ENCODE measurements around the gene TESK1.

TESK1 gene, protein sequence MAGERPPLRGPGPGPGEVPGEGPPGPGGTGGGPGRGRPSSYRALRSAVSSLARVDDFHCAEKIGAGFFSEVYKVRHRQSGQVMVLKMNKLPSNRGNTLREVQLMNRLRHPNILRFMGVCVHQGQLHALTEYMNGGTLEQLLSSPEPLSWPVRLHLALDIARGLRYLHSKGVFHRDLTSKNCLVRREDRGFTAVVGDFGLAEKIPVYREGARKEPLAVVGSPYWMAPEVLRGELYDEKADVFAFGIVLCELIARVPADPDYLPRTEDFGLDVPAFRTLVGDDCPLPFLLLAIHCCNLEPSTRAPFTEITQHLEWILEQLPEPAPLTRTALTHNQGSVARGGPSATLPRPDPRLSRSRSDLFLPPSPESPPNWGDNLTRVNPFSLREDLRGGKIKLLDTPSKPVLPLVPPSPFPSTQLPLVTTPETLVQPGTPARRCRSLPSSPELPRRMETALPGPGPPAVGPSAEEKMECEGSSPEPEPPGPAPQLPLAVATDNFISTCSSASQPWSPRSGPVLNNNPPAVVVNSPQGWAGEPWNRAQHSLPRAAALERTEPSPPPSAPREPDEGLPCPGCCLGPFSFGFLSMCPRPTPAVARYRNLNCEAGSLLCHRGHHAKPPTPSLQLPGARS

GRCh38 chr9:35604578-35605350 is at the start of gene TESK1:
Gene TESK1, plus strand, starts transcription at chr9:35605262. Its CDS starts 358 bp downstream, at chr9:35605620.
- TF ChIP-seq, protein P1, sequence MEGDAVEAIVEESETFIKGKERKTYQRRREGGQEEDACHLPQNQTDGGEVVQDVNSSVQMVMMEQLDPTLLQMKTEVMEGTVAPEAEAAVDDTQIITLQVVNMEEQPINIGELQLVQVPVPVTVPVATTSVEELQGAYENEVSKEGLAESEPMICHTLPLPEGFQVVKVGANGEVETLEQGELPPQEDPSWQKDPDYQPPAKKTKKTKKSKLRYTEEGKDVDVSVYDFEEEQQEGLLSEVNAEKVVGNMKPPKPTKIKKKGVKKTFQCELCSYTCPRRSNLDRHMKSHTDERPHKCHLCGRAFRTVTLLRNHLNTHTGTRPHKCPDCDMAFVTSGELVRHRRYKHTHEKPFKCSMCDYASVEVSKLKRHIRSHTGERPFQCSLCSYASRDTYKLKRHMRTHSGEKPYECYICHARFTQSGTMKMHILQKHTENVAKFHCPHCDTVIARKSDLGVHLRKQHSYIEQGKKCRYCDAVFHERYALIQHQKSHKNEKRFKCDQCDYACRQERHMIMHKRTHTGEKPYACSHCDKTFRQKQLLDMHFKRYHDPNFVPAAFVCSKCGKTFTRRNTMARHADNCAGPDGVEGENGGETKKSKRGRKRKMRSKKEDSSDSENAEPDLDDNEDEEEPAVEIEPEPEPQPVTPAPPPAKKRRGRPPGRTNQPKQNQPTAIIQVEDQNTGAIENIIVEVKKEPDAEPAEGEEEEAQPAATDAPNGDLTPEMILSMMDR (IDR thresholded peaks at IDR 0.05; ENCODE audit: low read depth, low read length), result no peak
- peak; percentile 50 to 62 for DNase-seq (ENCODE audit: low read depth in 2 of 2)
- peak within 1 kb of the TSS; percentile 68 to 69 for H3K4me3 ChIP-seq (replicated peaks in 1 of 2; ENCODE audit: low read depth in 2 of 2, low read length in 2 of 2)

DNA sequence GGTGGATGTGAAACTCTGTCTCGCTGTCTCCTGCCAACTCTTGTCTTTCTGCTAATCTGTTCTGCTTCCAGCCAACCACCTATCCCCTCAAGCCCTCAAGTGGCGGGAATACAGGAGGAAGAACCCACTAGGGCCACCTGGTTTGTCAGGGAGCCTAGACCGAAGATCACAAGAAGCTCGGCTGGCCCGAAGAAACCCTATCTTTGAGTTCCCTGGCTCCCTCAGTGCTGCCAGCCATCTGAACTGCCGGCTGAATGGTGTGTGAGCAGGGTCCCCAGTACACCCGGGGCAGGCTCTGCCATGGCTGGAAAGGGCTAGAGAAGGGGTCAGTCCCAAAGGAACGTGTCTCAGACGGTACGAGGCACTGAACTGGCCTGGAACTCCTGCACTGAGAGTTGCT is 49.2 kb upstream of the TESK1 start:
- DNase-seq (ENCODE audit: low read depth in 2 of 2), result no peak
- TF ChIP-seq, protein P1 (IDR thresholded peaks at IDR 0.05; ENCODE audit: low read depth, low read length), result no peak
- no peak overlapping the region for H3K4me3 ChIP-seq (replicated peaks in 1 of 2; ENCODE audit: low read depth in 2 of 2, low read length in 2 of 2)

- no peak overlapping the region for H3K4me3 ChIP-seq (replicated peaks in 1 of 2; ENCODE audit: low read depth in 2 of 2, low read length in 2 of 2)
- TF ChIP-seq, protein P1 (IDR thresholded peaks at IDR 0.05; ENCODE audit: low read depth, low read length), result no peak
- no peak for DNase-seq (ENCODE audit: low read depth in 2 of 2)
Measured at GRCh38 chr9:35556776-35557175, 48.3 kb upstream of the TESK1 start.

DNA sequence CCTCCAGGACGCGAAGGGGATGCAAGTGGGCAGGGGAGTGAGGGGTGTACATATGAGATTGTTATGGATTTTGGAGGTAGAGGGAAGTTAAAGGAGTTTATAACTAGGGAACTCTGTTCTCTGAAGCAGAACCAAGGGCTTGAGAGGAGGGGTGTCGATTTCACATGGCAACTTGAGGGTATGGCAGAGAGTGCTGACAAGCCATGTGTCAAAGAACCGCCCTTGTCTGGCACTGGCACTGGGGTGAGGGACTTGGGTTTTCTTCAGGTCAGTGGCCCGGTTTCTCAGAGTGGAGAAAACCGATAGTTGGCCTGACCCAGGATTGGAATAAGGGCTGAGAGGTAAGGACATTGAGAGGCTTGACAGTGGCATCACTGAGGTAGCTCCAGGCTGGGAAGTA is 47.7 kb upstream of the TESK1 start:
- no peak for DNase-seq (ENCODE audit: low read depth in 2 of 2)
- no peak overlapping the region for H3K4me3 ChIP-seq (replicated peaks in 1 of 2; ENCODE audit: low read depth in 2 of 2, low read length in 2 of 2)
- TF ChIP-seq, protein P1 (IDR thresholded peaks at IDR 0.05; ENCODE audit: low read depth, low read length), result no peak

GRCh38 chr9:35558185-35558584 is 46.9 kb upstream of the TESK1 start:
- TF ChIP-seq, protein P1 (IDR thresholded peaks at IDR 0.05; ENCODE audit: low read depth, low read length), result no peak
- no peak for DNase-seq (ENCODE audit: low read depth in 2 of 2)
- H3K4me3 ChIP-seq (replicated peaks in 1 of 2; ENCODE audit: low read depth in 2 of 2, low read length in 2 of 2), result no peak overlapping the region

DNA sequence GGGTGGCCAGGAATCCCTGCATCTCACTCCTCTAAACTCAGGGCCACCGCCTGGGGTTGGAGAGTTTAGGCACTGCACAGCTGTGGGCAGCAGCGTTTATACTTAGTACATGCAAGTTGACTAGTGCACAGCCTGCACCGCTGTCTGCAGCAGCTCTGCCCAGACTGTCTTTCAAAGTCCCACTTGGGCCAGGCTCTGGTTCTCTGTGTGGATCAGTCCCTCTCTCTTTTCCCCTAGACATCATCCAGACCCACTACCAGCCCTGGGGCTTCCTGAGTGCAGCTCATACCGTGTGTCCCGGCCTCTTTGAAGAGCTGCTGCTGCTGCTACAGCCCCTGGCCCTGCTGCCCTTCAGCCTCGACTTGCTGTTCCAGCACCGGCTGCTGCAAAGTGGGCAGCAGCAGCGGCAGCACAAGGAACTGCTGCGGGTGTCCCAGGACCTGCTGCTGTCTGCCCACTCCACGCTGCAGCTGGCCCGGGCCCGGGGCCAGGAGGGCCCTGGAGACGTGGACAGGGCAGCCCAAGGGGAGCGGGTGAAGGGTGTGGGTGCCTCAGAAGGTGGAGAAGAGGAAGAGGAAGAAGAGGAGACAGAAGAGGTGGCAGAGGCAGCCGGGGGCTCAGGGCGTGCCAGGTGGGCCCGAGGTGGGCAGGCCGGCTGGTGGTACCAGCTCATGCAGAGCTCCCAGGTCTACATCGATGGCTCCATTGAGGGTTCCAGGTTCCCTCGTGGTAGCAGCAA is 45.1 kb upstream of the TESK1 start:
- H3K4me3 ChIP-seq (replicated peaks in 1 of 2; ENCODE audit: low read depth in 2 of 2, low read length in 2 of 2), result no peak overlapping the region
- TF ChIP-seq, protein P1 (IDR thresholded peaks at IDR 0.05; ENCODE audit: low read depth, low read length), result no peak
- no peak for DNase-seq (ENCODE audit: low read depth in 2 of 2)

Data from cardiac fibroblast (primary cell).